ENCODE measurements around the gene ULBP1.

- TF ChIP-seq, protein P1, sequence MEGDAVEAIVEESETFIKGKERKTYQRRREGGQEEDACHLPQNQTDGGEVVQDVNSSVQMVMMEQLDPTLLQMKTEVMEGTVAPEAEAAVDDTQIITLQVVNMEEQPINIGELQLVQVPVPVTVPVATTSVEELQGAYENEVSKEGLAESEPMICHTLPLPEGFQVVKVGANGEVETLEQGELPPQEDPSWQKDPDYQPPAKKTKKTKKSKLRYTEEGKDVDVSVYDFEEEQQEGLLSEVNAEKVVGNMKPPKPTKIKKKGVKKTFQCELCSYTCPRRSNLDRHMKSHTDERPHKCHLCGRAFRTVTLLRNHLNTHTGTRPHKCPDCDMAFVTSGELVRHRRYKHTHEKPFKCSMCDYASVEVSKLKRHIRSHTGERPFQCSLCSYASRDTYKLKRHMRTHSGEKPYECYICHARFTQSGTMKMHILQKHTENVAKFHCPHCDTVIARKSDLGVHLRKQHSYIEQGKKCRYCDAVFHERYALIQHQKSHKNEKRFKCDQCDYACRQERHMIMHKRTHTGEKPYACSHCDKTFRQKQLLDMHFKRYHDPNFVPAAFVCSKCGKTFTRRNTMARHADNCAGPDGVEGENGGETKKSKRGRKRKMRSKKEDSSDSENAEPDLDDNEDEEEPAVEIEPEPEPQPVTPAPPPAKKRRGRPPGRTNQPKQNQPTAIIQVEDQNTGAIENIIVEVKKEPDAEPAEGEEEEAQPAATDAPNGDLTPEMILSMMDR (conservative IDR thresholded peaks at IDR 0.05): no peak
- TF ChIP-seq ZFX (IDR thresholded peaks at IDR 0.05): no peak
Measured at GRCh38 chr6:149963212-149963461, 606 bp upstream of the ULBP1 start.
